MCF 10A (cell line): Measurements from ENCODE around the gene OR8G1. TPM values are rescaled to one million over a fixed set of nuclear protein-coding genes. Genes with fewer than 3 reads are reported as not detected.

Source experiments
- BruUV-seq: library from RNA; stranded (reverse); fragments of 400-500 nt; replicated peaks from 2 replicates; lab custom pipeline; 2021; lab: Mats Ljungman, UMichigan
- CTCF ChIA-PET: fragments of 300-600 bp; sonication (Branson Sonifier 250); formaldehyde crosslinking; extraction: SDS; loops from one replicate; lab custom pipeline; 2021; ENCODE audit warnings: antibody characterized with exemption, inconsistent platforms; lab: Yijun Ruan, JAX
- POLR2A ChIA-PET: fragments of 300-600, 350-650 bp; sonication (Branson Sonifier 250); formaldehyde crosslinking; extraction: SDS; loops from one replicate; lab custom pipeline; 2020; ENCODE audit warnings: antibody characterized with exemption, inconsistent platforms; lab: Yijun Ruan, JAX
- DNase-seq: peaks from one replicate; pipeline ENCODE4 v3.0.0-alpha.2; 2018; ENCODE audit not compliant: unreplicated experiment
- H3K27ac Mint-ChIP-seq: one replicate; pipeline ENCODE4 v1.8.0; 2022; ENCODE audit warnings: mild to moderate bottlenecking, low read depth, mixed read lengths; ENCODE audit not compliant: unreplicated experiment
- H3K27me3 Mint-ChIP-seq: one replicate; pipeline ENCODE4 v1.8.0; 2022; ENCODE audit warnings: mixed read lengths; ENCODE audit not compliant: insufficient read depth, unreplicated experiment
- H3K36me3 Mint-ChIP-seq: one replicate; pipeline ENCODE4 v1.8.0; 2022; ENCODE audit warnings: mild to moderate bottlenecking, moderate library complexity, mixed read lengths; ENCODE audit not compliant: insufficient read depth, unreplicated experiment
- H3K4me1 Mint-ChIP-seq: one replicate; pipeline ENCODE4 v1.8.0; 2022; ENCODE audit warnings: mixed read lengths; ENCODE audit not compliant: insufficient read depth, unreplicated experiment
- H3K4me3 Mint-ChIP-seq: one replicate; pipeline ENCODE4 v1.8.0; 2022; ENCODE audit warnings: mild to moderate bottlenecking, moderate library complexity, mixed read lengths; ENCODE audit not compliant: unreplicated experiment
- H3K9me3 Mint-ChIP-seq: one replicate; pipeline ENCODE4 v1.8.0; 2022; ENCODE audit warnings: mixed read lengths; ENCODE audit not compliant: unreplicated experiment
- intact Hi-C: fragments of 100-400 bp; cut with micrococcal nuclease; formaldehyde crosslinking; loops from 2 replicates; pipeline ENCODE4 v1.14.1; 2022
- total RNA-seq: library from RNA; stranded (reverse); gene quantifications from 2 replicates; pipeline ENCODE4 v1.2.3, GENCODE V29; 2022
- TF ChIP-seq, protein P1 (sequence below): fragments of 200-600 bp; IDR thresholded peaks from one replicate; pipeline ENCODE4 v1.8.0; 2022; ENCODE audit warnings: antibody characterized with exemption, mild to moderate bottlenecking; ENCODE audit not compliant: unreplicated experiment

The OR8G1 gene
- total RNA-seq, 1 experiment from 2014 or later: not detected

DNA sequence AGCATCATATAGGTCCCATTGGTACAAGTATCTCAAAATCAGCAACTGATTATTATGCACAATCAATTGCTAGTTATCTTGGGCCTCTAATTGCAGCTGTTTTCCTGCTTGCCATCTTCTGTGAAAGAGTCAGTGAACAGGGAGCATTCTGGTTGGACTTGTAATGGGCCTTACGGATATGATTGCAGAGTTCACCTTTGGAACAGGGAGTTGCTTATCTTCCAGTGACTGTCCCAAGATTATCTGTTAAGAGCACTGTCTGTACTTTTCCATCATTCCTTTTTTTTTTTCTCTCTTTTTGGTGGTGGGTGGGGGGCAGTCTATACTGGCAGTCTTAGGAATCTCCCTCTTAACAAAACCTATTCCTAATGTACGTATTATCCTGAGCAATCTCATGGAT, 33.1 kb downstream of the OR8G1 start:
- no peak for DNase-seq
- intact Hi-C loops: no loop called here
- TF ChIP-seq, protein P1, sequence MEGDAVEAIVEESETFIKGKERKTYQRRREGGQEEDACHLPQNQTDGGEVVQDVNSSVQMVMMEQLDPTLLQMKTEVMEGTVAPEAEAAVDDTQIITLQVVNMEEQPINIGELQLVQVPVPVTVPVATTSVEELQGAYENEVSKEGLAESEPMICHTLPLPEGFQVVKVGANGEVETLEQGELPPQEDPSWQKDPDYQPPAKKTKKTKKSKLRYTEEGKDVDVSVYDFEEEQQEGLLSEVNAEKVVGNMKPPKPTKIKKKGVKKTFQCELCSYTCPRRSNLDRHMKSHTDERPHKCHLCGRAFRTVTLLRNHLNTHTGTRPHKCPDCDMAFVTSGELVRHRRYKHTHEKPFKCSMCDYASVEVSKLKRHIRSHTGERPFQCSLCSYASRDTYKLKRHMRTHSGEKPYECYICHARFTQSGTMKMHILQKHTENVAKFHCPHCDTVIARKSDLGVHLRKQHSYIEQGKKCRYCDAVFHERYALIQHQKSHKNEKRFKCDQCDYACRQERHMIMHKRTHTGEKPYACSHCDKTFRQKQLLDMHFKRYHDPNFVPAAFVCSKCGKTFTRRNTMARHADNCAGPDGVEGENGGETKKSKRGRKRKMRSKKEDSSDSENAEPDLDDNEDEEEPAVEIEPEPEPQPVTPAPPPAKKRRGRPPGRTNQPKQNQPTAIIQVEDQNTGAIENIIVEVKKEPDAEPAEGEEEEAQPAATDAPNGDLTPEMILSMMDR: no peak
- ChIA-PET POLR2A (no interaction called here), CTCF (no interaction called here)
- Mint-ChIP-seq H3K4me3 (no peak overlapping the region), H3K27me3 (peaks cover 34% of the 10 kb centered on the region), H3K36me3 (no peaks in the 10 kb centered on the region), H3K27ac (no peak overlapping the region), H3K4me1 (no peaks in the 10 kb centered on the region), H3K9me3 (no peaks in the 10 kb centered on the region)
- BruUV-seq: no TSS peak

DNA sequence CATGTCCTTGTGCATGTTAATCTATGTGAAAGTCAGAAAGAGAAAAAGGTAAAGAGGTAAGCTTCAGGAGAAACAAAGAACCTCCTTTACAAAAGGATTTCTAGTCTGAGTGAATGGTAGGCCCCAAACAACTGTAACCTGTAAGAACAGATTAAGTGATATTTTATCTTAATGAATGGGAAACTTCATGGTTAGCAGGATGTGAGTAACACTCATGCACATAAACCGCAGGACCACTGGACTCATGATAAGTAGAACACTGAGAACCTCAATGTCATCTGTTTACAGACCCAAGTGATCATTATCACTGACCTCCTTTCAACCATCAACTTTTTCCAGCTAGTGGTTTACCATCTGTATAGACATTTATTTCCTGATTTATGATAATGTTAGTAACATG, 35.2 kb downstream of the OR8G1 start:
- TF ChIP-seq, protein P1: no peak
- DNase-seq: no peak
- intact Hi-C loops: no loop called here
- H3K4me1 Mint-ChIP-seq: no peaks in the 10 kb centered on the region
- no peak overlapping the region for H3K4me3 Mint-ChIP-seq
- peaks cover 8% of the 10 kb centered on the region for H3K9me3 Mint-ChIP-seq
- H3K27ac Mint-ChIP-seq: no peak overlapping the region
- ChIA-PET POLR2A (no interaction called here), CTCF (interaction anchor here (0.6 to 0.9 kb wide), 2 partner anchors 82 to 718 kb away, joined by 3 to 4 read pairs; no protein-coding TSS in a partner anchor)
- no peaks in the 10 kb centered on the region for H3K36me3 Mint-ChIP-seq
- peaks cover 13% of the 10 kb centered on the region for H3K27me3 Mint-ChIP-seq
- no TSS peak for BruUV-seq

DNA sequence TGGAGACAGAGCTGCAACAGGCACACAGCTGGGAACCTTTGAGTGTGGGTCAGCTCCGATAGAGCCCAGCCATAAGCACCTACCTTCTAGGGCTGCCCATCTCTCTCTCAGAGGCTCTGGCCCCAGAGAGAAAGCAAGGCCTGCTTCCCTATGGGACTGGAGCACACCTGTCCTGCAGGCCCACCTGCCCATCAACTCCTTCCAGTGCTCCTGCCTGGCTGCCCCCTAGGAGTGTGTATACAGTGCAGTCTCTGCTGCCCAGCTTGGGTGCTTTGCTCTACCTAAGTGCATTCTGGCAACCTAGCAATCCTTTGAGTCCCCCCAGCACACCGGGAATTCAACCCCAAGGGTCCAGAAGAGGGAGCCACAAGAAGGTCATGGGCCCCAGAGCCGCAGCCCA, 36.3 kb downstream of the OR8G1 start:
- DNase-seq: no peak
- POLR2A ChIA-PET: interaction anchor here (0.5 kb wide), 1 partner anchor 45 kb away, joined by 3 read pairs; no protein-coding TSS in a partner anchor
- Mint-ChIP-seq H3K27me3 (peaks cover 2% of the 10 kb centered on the region), H3K36me3 (no peaks in the 10 kb centered on the region), H3K9me3 (peaks cover 16% of the 10 kb centered on the region), H3K27ac (no peak overlapping the region), H3K4me1 (no peaks in the 10 kb centered on the region), H3K4me3 (no peak overlapping the region)
- intact Hi-C loops: no loop called here
- BruUV-seq: no TSS peak
- TF ChIP-seq, protein P1: no peak
- CTCF ChIA-PET: interaction anchor here (1.0 to 1.8 kb wide), 2 partner anchors 202 to 206 kb away, joined by 4 to 5 read pairs; no protein-coding TSS in a partner anchor

DNA sequence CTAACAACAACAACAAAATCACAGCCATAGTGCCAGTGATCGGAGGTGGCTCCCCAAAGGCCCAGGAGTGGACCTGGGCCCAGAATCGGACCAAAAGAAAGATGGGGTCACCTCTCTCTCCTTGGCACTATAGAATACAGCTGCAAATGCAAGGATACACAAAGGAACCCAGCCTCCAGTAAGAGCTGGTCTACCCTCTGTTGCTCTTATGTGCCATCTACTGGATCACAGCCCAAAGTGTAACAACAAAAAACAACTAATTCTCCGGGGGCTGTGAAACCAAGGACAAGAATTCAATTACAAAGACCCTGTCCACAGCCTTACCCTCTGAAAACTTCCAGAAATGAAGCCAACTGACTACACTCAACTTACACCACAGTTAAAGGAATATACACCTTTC, 36.9 kb downstream of the OR8G1 start:
- peak; percentile 12 for DNase-seq
- POLR2A ChIA-PET: no interaction called here
- H3K27ac Mint-ChIP-seq: no peak overlapping the region
- no peaks in the 10 kb centered on the region for H3K27me3 Mint-ChIP-seq
- H3K9me3 Mint-ChIP-seq: peaks cover 16% of the 10 kb centered on the region
- BruUV-seq: no TSS peak
- no peak overlapping the region for H3K4me3 Mint-ChIP-seq
- intact Hi-C loops: loop anchor here (1.0 kb wide), 1 partner anchor 207 kb away; no protein-coding TSS in a partner anchor
- no peaks in the 10 kb centered on the region for H3K4me1 Mint-ChIP-seq
- TF ChIP-seq, protein P1: no peak
- H3K36me3 Mint-ChIP-seq: no peaks in the 10 kb centered on the region
- CTCF ChIA-PET: interaction anchor here (1.0 to 1.8 kb wide), 3 partner anchors 203 to 208 kb away, joined by 3 to 5 read pairs (median 4); no protein-coding TSS in a partner anchor
